ENCODE measurements around the gene JSRP1.

JSRP1 gene

DNA sequence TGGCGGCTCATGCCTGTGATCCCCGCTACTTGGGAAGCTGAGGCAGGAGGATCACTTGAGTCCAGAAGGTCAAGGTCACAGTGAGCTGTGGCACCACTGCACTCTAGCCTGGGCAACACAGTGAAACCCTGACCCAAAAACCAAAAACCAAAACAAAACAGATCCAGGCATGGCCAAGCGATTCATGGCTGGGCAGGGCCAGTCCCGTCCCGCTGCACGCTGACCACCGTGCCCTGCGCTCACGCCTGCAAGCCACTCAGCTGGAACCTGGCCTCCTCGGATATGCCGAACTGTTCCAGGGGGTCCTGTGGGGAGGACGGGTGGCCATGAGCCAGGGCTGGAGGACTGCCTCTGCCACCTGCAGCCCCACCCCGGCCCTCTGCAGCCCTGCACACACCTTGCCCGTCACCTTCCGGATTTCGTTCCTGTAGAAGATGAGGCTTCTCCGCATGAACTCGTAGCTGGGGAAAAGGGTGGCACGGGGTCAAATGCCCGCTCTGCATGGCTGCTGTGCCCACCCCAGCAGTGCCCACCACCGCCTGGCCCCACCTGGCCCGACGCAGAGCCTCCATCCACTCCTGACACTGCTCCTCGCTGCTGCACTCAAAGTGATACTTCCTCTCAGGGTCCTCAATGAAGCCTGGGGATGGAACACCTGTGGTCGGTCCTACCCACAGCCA, 22.5 kb downstream of the JSRP1 start:
- no peak for TF ChIP-seq POLR2A (IDR thresholded peaks at IDR 0.05; ENCODE audit: low read depth, low read length)
- 0 out of 2 replicates have a peak, but pooled peaks have one; percentile 16 for TF ChIP-seq POLR2AphosphoS5 (IDR thresholded peaks at IDR 0.05; ENCODE audit: low read depth, low read length)
- TF ChIP-seq TAF1 (IDR thresholded peaks at IDR 0.05; ENCODE audit: borderline replicate concordance, low read depth, low read length) = no peak

DNA sequence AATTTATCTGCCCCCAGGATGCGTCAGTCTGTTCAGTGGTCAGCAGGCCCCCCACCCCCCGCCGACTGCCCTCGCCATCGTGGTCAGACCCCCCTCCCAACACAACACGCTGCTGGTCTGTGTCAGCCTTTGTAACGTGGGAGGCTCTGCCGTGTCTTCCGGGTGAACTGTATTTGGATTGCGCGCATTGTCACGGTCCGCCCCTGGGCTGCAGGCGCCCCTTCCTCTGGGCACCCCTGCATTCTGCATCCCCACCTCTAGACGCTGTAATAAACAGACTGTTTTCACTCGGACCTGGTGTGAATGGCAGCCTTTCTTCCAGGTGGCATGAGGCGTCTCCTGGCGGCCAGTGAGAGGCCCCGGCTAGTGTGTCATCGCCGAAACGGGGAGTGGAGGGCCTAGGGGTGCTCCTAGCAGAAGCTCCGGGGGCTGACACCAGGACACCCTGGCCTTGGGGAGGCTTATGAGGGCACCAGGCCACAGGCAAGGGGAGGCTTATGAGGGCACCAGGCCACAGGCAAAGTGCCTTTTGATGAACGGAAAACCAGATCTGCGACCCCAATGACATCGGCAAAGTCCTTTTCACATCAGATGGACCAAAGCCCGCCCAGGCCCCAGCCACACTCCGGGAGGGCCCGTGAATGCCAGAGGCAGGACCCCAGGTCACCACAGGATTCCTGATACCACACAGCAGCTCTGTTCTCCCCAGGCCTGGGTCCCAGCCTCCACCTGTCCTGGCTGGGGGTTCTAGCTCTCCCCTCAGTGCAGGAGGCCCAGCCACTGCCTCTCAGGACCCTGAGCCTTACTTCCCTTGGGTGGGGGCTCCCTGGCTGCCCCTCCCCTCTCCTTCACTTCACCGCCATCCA, 23.7 kb downstream of the JSRP1 start:
- DNase-seq (ENCODE audit: insufficient read length) = no peak
- no peak for TF ChIP-seq POLR2AphosphoS5 (IDR thresholded peaks at IDR 0.05; ENCODE audit: low read depth, low read length)
- TF ChIP-seq TAF1 (IDR thresholded peaks at IDR 0.05; ENCODE audit: borderline replicate concordance, low read depth, low read length) = no peak
- TF ChIP-seq POLR2A (IDR thresholded peaks at IDR 0.05; ENCODE audit: low read depth, low read length) = no peak; the same call in none of the 2 replicates
- no peak for FAIRE-seq

More for the DNA sequence above, 22.5 kb downstream of the JSRP1 start:
- DNase-seq (ENCODE audit: insufficient read length) (no peak), FAIRE-seq (no peak)

DNA sequence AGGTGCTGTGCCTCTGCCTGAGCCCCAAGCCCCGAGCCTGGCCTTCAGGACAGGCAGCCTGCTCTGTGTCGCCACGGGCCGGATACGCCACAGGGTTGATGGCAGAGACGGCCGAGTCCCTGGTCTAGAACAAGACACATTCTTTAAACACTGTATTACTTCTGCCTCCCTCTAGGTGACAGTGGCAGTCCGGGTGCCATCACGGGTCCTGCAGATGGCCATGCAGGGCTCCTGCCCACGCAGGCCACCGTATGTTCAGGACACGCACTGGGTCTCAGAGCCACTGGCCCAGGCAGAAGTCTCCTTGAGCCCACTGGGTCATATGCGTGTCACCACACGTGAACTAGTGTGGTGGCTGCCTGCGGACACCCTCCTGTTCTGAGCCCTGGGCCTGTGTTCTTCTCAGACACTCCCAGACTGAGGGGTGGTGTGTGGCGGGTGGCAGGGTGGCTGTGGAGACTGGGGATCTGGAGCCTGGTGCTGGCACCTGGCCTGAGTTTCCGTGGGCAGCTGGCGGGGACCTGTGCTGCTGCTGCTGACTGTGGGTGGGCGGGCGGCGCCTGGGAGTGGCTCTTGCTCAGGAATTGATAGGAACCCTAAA, 24.5 kb downstream of the JSRP1 start:
- FAIRE-seq = peak; percentile 24
- TF ChIP-seq TAF1 (IDR thresholded peaks at IDR 0.05; ENCODE audit: borderline replicate concordance, low read depth, low read length) = no peak
- TF ChIP-seq POLR2AphosphoS5 (IDR thresholded peaks at IDR 0.05; ENCODE audit: low read depth, low read length) = peak; percentile 73
- TF ChIP-seq POLR2A (IDR thresholded peaks at IDR 0.05; ENCODE audit: low read depth, low read length) = peak; percentile 44
- no peak for DNase-seq (ENCODE audit: insufficient read length)

DNA sequence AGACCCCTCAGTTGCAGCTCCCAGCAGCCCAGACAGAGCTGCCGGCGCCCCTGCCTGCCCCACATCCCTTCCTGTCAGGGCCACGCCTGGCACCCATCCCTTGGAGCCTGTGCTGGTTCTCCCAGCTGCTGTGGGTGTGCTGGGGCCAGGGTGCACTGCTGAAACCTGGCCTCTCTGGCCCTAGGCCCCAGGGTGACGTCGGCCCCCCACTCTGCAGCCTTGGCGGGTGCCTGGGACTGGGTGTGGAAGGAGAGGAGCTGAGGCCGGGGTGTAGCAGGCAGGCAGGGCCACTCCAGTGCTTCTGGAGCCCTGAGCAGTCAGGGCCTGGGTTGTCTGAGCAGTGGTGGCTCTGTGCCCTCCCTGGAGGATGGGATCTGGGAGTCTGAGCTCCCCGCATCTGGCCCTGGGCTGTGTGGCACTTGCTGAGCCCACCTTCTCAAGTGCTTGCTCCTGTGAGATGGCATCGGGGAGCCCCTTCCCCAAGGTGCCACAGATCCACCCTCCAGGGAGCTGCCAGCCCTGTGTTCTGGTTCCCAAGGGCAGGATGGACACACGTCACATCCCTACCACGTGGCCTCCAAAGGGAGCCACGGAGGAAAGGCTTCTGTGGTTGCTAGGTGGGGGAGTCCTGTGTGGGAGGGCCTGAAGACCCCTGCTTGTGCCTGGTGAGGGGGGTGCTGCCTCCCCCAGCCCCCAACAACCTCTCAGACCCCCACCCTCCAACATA, 25.2 kb downstream of the JSRP1 start:
- DNase-seq (ENCODE audit: insufficient read length) = no peak
- no peak for FAIRE-seq

DNA sequence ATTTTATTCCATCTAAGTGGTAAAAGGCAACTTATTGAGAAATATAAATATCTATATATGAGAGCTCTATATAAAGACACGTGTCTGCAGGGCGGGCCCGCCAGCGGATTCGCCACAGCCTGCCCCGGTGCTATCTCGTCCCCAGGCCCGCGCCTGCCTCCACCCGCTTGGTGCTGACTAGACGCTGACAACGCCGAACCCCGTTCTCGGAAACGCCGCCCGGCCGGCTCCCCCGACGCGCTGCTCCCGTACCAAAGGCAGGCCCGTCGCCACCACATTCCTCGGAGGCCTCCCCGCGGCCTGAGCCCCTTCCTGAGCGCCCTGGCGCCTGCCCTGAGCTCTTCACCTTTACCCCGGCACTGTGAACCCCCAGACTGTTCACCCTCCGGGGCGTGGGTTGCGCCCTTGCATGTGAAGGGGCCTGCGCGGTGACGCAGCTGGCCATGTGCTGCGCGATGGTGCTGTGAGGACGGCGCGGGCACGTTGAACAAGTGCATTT, 26.1 kb downstream of the JSRP1 start:
- DNase-seq (ENCODE audit: insufficient read length) (no peak), FAIRE-seq (no peak)
- TF ChIP-seq POLR2AphosphoS5 (IDR thresholded peaks at IDR 0.05; ENCODE audit: low read depth, low read length) (no peak), POLR2A (IDR thresholded peaks at IDR 0.05; ENCODE audit: low read depth, low read length) (no peak), TAF1 (IDR thresholded peaks at IDR 0.05; ENCODE audit: borderline replicate concordance, low read depth, low read length) (no peak)

More for the DNA sequence above, 25.2 kb downstream of the JSRP1 start:
- TF ChIP-seq TAF1 (IDR thresholded peaks at IDR 0.05; ENCODE audit: borderline replicate concordance, low read depth, low read length) (no peak), POLR2AphosphoS5 (IDR thresholded peaks at IDR 0.05; ENCODE audit: low read depth, low read length) (no peak; the same call in 1 of the 2 replicates), POLR2A (IDR thresholded peaks at IDR 0.05; ENCODE audit: low read depth, low read length) (no peak; the same call in 1 of the 2 replicates)

DNA sequence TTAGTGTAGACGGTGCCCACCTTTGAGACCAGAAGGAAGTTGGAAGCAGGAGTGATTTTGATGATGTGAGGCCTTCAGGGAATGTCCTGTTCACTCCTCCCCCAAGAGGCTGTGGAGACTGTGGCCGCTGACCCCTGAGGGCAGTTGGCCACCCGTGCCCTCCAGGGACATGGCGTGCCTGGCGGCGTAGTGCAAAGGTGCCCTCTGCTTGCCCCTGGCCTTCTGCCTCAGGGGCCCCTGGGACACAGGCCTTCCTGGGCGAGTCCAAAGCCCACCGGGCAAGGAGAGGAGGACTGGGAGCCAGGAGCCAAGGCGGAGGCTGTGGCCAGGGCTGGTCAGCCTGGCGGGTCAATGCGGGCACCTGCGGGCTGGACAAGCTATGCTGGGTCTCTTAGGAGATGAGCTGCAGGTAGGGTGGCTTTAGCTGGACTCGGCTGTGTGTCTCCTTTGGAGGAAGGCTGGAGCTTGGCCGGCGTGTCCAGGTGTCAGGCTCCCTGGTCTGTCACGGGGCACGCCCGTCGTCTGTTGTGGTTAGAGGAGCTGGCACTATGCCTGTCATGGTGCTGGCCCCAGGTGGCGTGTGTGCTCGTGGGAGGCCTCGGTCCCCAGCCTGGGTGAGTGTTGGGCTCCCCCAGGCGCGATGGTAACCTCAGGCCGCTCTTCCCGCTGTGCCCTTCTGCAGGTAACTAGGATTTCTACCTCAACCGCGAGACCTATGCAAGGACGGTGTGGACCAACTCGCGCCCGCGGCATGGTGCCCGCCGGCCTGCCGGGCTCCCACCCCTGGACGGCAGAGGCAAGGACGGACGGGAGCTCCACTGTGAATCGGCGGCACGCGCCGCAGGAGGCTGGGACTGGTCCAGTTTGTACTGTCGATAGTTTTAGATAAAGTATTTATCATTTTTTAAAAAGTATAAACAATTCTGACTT, 26.8 kb downstream of the JSRP1 start:
- no peak for FAIRE-seq
- no peak for DNase-seq (ENCODE audit: insufficient read length)
- TF ChIP-seq TAF1 (IDR thresholded peaks at IDR 0.05; ENCODE audit: borderline replicate concordance, low read depth, low read length) (no peak), POLR2A (IDR thresholded peaks at IDR 0.05; ENCODE audit: low read depth, low read length) (no peak), POLR2AphosphoS5 (IDR thresholded peaks at IDR 0.05; ENCODE audit: low read depth, low read length) (no peak; the same call in 1 of the 2 replicates)

DNA sequence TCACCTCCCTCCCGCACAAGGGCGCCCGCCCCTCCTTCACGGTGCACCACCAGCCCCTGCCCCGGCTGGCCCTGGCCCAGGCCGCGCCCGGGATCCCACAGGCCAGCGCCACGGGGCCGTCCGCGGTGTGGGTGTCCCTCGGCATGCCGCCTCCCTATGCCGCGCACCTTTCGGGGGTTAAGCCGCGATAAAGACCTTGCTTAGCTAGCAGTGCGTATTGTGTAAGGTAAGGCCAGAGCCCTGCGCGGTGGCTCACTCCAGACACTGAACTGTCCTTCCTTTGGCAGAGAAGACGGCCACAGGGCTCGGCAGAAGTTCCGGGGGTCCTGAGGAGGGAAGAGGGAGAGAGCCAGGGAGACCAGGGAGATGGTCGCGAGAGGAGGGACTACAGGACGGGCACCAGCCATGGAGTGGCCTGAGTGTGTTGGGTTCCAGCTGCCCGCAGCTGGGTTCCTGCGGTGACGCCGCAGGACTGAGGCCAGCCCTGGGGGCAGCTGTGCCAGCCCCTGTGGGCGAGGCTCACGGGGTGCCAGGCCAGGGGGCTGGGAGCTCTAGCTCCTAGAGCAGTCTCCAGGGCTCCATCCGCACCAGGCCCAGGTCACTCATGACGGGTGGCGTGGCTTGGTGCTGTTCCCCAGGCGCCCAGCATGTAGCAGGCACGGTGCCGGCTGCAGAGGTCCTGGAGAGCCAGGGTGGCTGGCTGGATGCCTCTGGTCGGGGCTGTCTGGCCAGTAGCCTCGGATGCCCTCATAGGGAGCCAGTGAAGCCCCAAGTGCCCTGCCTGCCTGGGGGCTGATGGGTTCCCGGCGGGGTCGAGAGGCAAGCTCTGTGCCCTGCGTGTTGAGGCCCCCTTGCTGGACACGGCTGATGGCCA, 27.8 kb downstream of the JSRP1 start:
- FAIRE-seq (no peak), DNase-seq (ENCODE audit: insufficient read length) (no peak)
- TF ChIP-seq TAF1 (IDR thresholded peaks at IDR 0.05; ENCODE audit: borderline replicate concordance, low read depth, low read length) (no peak), POLR2AphosphoS5 (IDR thresholded peaks at IDR 0.05; ENCODE audit: low read depth, low read length) (peak; percentile 4; the same call in 1 of the 2 replicates)

DNA sequence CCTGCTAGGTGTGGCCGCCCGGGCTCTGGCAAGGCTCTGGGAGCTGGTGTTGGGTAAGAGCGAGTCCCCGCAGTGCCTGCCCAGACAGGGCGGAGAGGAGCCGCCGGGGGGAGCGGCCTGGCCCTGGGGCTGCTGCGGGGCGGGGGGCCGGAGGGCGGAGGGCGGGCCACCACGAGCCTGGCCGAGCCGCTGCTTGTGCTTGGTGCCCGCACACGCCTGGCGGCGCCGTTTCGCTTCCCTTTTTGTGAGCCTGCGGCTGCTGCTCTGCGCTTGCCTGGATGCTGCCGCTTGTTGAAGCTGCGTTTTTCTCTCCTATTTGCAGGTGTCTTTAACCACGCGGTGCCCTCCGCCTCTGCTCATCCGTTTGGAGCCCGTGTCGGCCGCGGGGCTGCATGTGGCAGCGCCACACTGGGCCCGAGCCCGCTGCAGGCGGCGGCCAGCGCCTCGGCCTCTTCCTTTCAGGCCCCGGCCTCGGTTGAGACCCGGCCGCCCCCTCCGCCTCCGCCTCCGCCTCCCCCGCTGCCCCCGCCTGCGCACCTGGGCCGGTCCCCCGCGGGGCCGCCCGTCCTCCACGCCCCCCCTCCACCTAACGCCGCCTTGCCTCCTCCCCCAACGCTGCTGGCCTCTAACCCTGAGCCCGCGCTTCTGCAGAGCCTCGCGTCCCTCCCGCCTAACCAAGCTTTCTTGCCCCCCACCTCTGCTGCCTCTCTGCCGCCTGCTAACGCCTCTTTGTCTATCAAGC, 28.6 kb downstream of the JSRP1 start:
- FAIRE-seq (no peak), DNase-seq (ENCODE audit: insufficient read length) (no peak)
- TF ChIP-seq TAF1 (IDR thresholded peaks at IDR 0.05; ENCODE audit: borderline replicate concordance, low read depth, low read length) (no peak), POLR2AphosphoS5 (IDR thresholded peaks at IDR 0.05; ENCODE audit: low read depth, low read length) (no peak)
